A673 (cell line): ENCODE results near the gene GPER1.

ENCODE experiments used
- EZH2 ChIP-seq: fragments of 200-600 bp; sonication (generic); IDR thresholded peaks from 2 replicates; pipeline ENCODE4 v1.6.1; 2017; ENCODE audit warnings: borderline replicate concordance, low read depth, mild to moderate bottlenecking, mixed read lengths, antibody characterized with exemption, low read length; ENCODE audit not compliant: poor library complexity, severe bottlenecking
- TF ChIP-seq, protein P1 (sequence below): fragments of 300-800, 200-600 bp; sonication (generic); conservative IDR thresholded peaks from 2 replicates; pipeline ENCODE4 v1.5.1; 2017; ENCODE audit warnings: low read depth, mild to moderate bottlenecking, antibody characterized with exemption, low read length, moderate library complexity, mixed read lengths

- TF ChIP-seq, protein P1, sequence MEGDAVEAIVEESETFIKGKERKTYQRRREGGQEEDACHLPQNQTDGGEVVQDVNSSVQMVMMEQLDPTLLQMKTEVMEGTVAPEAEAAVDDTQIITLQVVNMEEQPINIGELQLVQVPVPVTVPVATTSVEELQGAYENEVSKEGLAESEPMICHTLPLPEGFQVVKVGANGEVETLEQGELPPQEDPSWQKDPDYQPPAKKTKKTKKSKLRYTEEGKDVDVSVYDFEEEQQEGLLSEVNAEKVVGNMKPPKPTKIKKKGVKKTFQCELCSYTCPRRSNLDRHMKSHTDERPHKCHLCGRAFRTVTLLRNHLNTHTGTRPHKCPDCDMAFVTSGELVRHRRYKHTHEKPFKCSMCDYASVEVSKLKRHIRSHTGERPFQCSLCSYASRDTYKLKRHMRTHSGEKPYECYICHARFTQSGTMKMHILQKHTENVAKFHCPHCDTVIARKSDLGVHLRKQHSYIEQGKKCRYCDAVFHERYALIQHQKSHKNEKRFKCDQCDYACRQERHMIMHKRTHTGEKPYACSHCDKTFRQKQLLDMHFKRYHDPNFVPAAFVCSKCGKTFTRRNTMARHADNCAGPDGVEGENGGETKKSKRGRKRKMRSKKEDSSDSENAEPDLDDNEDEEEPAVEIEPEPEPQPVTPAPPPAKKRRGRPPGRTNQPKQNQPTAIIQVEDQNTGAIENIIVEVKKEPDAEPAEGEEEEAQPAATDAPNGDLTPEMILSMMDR: no peak
- no peak for TF ChIP-seq EZH2
Measured at GRCh38 chr7:1124816-1125602, 37.1 kb downstream of the GPER1 start.
